ENCODE data around the gene USH2A.

GRCh38 chr1:215772151-215772550 lies 651.1 kb downstream of the USH2A start:
- TF ChIP-seq, protein P1, sequence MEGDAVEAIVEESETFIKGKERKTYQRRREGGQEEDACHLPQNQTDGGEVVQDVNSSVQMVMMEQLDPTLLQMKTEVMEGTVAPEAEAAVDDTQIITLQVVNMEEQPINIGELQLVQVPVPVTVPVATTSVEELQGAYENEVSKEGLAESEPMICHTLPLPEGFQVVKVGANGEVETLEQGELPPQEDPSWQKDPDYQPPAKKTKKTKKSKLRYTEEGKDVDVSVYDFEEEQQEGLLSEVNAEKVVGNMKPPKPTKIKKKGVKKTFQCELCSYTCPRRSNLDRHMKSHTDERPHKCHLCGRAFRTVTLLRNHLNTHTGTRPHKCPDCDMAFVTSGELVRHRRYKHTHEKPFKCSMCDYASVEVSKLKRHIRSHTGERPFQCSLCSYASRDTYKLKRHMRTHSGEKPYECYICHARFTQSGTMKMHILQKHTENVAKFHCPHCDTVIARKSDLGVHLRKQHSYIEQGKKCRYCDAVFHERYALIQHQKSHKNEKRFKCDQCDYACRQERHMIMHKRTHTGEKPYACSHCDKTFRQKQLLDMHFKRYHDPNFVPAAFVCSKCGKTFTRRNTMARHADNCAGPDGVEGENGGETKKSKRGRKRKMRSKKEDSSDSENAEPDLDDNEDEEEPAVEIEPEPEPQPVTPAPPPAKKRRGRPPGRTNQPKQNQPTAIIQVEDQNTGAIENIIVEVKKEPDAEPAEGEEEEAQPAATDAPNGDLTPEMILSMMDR (IDR thresholded peaks at IDR 0.05), result no peak
- TF ChIP-seq EP300 (IDR thresholded peaks at IDR 0.05), result no peak

Data from gastroesophageal sphincter (tissue), 3 donors.